ENCODE results near the gene MTMR2. TPM values are rescaled to one million over a fixed set of nuclear protein-coding genes. Genes with fewer than 3 reads are reported as not detected.
A peak's percentile ranks its signal among the peaks of the same experiment; 100 is the strongest.

MTMR2 gene
- total RNA-seq, 1 donor from 2014 or later = 68.9 TPM

DNA sequence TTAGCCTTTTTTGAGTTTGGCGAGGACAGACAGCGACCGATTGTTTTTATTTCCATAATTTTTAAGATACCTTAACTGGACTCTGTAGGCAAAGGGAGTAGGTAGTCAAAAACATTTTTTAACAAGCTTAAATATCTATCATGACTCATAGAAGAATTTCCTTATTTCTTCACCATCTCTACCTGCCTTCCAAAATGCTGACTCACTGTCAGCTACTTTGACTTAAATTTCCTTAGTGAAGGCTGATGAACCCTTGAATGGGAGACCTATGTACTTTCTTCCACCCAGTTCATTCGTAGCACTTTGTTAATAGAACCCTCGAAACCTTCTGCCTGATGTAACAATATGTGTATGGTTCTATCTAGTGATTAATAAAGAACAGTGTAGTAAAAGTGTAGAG is 1.1 kb upstream of the MTMR2 start:
- H3K4me2 ChIP-seq = peak overlapping the region; percentile 83
- H3K4me3 ChIP-seq = peak overlapping the region; percentile 83
- TF ChIP-seq EZH2 (IDR thresholded peaks at IDR 0.05) (no peak), EZH2phosphoT487 (IDR thresholded peaks at IDR 0.05) (no peak), CTCF (IDR thresholded peaks at IDR 0.05) (no peak)
- H4K20me1 ChIP-seq (ENCODE audit: low read depth) = no peaks in the 10 kb centered on the region
- peaks cover 14% of the 10 kb centered on the region for H3F3A ChIP-seq (ENCODE audit: low read depth)
- peak; percentile 4 for DNase-seq (ENCODE audit: low spot score)
- peaks cover 1% of the 10 kb centered on the region for H3K27me3 Mint-ChIP-seq (ENCODE audit: insufficient read depth, low read depth)
- peak overlapping the region; percentile 39 for H3K27ac Mint-ChIP-seq
- peak overlapping the region; percentile 3 for H3K27ac ChIP-seq
- no peaks in the 10 kb centered on the region for H3K9me3 Mint-ChIP-seq
- H3K36me3 Mint-ChIP-seq = no peaks in the 10 kb centered on the region
- H3K4me1 ChIP-seq = peaks cover 18% of the 10 kb centered on the region
- peaks cover 52% of the 10 kb centered on the region for H3K79me2 ChIP-seq (ENCODE audit: low read depth)
- H3K9me3 ChIP-seq (ENCODE audit: low read depth) = no peaks in the 10 kb centered on the region
- peak overlapping the region; percentile 77 for H3K9ac ChIP-seq
- no peaks in the 10 kb centered on the region for H3K27me3 ChIP-seq
- no peak overlapping the region for H2AFZ ChIP-seq (replicated peaks)
- H3K4me3 Mint-ChIP-seq = peak overlapping the region; percentile 100
- peaks cover 22% of the 10 kb centered on the region for H3K4me1 Mint-ChIP-seq
- H3K36me3 ChIP-seq = no peaks in the 10 kb centered on the region

DNA sequence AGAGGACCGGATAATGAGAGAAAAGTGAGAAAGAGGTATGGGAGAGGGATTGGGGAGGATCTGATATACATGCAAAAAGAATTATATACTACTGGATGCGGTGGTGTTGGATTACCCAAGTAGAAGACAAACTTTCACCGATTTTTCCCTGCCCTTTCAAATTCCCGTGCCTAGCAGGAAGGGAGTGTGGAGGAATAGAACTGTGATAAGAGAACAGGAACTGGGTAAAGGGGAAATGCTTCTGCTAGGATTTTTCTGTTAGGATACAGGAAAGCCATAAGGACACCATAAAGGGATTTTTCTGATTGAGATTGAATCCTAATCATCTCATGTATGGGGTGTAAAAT is 480 bp upstream of the MTMR2 start:
- Mint-ChIP-seq H3K27ac (peak overlapping the region; percentile 95), H3K4me3 (peak overlapping the region; percentile 100), H3K4me1 (peaks cover 22% of the 10 kb centered on the region), H3K9me3 (no peaks in the 10 kb centered on the region), H3K27me3 (ENCODE audit: insufficient read depth, low read depth) (no peaks in the 10 kb centered on the region), H3K36me3 (no peaks in the 10 kb centered on the region)
- DNase-seq (ENCODE audit: low spot score) = no peak
- Histone ChIP-seq H3K9me3 (ENCODE audit: low read depth) (no peaks in the 10 kb centered on the region), H3K4me1 (peaks cover 18% of the 10 kb centered on the region), H2AFZ (replicated peaks) (peak overlapping the region; percentile 74), H3K27ac (peak overlapping the region; percentile 94), H3K4me2 (peak overlapping the region; percentile 83), H3K79me2 (ENCODE audit: low read depth) (peaks cover 58% of the 10 kb centered on the region), H3K9ac (peak overlapping the region; percentile 77), H3K36me3 (no peaks in the 10 kb centered on the region), H3K4me3 (peak overlapping the region; percentile 83), H3K27me3 (no peaks in the 10 kb centered on the region), H4K20me1 (ENCODE audit: low read depth) (no peaks in the 10 kb centered on the region), H3F3A (ENCODE audit: low read depth) (peaks cover 14% of the 10 kb centered on the region)
- TF ChIP-seq EZH2 (IDR thresholded peaks at IDR 0.05) = no peak
- no peak for TF ChIP-seq CTCF (IDR thresholded peaks at IDR 0.05)
- TF ChIP-seq EZH2phosphoT487 (IDR thresholded peaks at IDR 0.05) = no peak

- peak overlapping the region; percentile 74 for H2AFZ ChIP-seq (replicated peaks)
- H3K9ac ChIP-seq = peak overlapping the region; percentile 77
- H3K4me2 ChIP-seq = peak overlapping the region; percentile 83
- Mint-ChIP-seq H3K27ac (peak overlapping the region; percentile 95), H3K9me3 (no peaks in the 10 kb centered on the region), H3K4me1 (peaks cover 22% of the 10 kb centered on the region), H3K27me3 (ENCODE audit: insufficient read depth, low read depth) (no peaks in the 10 kb centered on the region), H3K4me3 (peak overlapping the region; percentile 100), H3K36me3 (no peaks in the 10 kb centered on the region)
- peak overlapping the region; percentile 94 for H3K27ac ChIP-seq
- H4K20me1 ChIP-seq (ENCODE audit: low read depth) = no peaks in the 10 kb centered on the region
- H3K9me3 ChIP-seq (ENCODE audit: low read depth) = no peaks in the 10 kb centered on the region
- TF ChIP-seq EZH2phosphoT487 (IDR thresholded peaks at IDR 0.05) (no peak), EZH2 (IDR thresholded peaks at IDR 0.05) (no peak), CTCF (IDR thresholded peaks at IDR 0.05) (no peak)
- no peak for DNase-seq (ENCODE audit: low spot score)
- H3K79me2 ChIP-seq (ENCODE audit: low read depth) = peaks cover 68% of the 10 kb centered on the region
- H3K4me1 ChIP-seq = peaks cover 18% of the 10 kb centered on the region
- H3K27me3 ChIP-seq = no peaks in the 10 kb centered on the region
- H3K4me3 ChIP-seq = peak overlapping the region; percentile 83
- H3K36me3 ChIP-seq = no peaks in the 10 kb centered on the region
- H3F3A ChIP-seq (ENCODE audit: low read depth) = peaks cover 14% of the 10 kb centered on the region
These were observed 524 bp downstream of the MTMR2 start for GRCh38 chr11:95923439-95923727.

Data from neural progenitor cell (in vitro differentiated cells).